Mammary epithelial cell (primary cell): Measurements from ENCODE around the gene HSPBAP1.

Experiments
- CTCF ChIP-seq, 2 donors: IDR thresholded peaks in 1 of 2; conservative IDR thresholded peaks in 1 of 2; 2 replicates each; pipeline ENCODE4 v1.5.1; 2011 to 2012; ENCODE audit warnings: inconsistent platforms in 2 of 2, low read length in 2 of 2, mild to moderate bottlenecking in 2 of 2, control low read depth in 1 of 2, low read depth in 1 of 2; ENCODE audit not compliant: insufficient read depth in 1 of 2; ENCODE audit errors: extremely low read depth in 1 of 2
- EZH2 ChIP-seq: IDR thresholded peaks from 2 replicates; pipeline ENCODE4 v1.6.1; 2012; ENCODE audit warnings: low read length, inconsistent platforms, borderline replicate concordance

- no peak for TF ChIP-seq EZH2
- TF ChIP-seq CTCF (conservative IDR thresholded peaks at IDR 0.05 in 1 of 2, IDR thresholded peaks at IDR 0.05 in 1 of 2; ENCODE audit: extremely low read depth in 1 of 2, insufficient read depth in 1 of 2, low read depth in 1 of 2, low read length in 2 of 2): no peak
Observed at GRCh38 chr3:122795674-122796195, 2.1 kb upstream of the HSPBAP1 start.
